Spleen (tissue), 11 donors: ENCODE data around the gene VWA5B2. TPM values are rescaled to one million over a fixed set of nuclear protein-coding genes. Genes with fewer than 3 reads are reported as not detected.

ENCODE experiments used
- DNase-seq: peaks from one replicate; pipeline ENCODE4 v3.0.0-alpha.2; 2020
- H3K27ac ChIP-seq, 8 donors: fragments of 200-600 bp; sonication (generic) in 7 of 8; 1 replicate in 4 of 8; 2 replicates in 4 of 8; pipeline versions ENCODE4 v1.5.0 to v1.8.0; 2016 to 2021; ENCODE audit warnings: inconsistent platforms in 4 of 8, mild to moderate bottlenecking in 4 of 8, moderate library complexity in 1 of 8
- H3K27me3 ChIP-seq, 7 donors: fragments of 200-600 bp; sonication (generic) in 6 of 7; replicated peaks in 1 of 7; 1 replicate in 4 of 7; 2 replicates in 3 of 7; pipeline versions ENCODE4 v1.5.0 to v1.8.0; 2016 to 2021; ENCODE audit warnings: inconsistent platforms in 3 of 7, mild to moderate bottlenecking in 1 of 7
- H3K36me3 ChIP-seq, 6 donors: fragments of 200-600 bp; sonication (generic) in 5 of 6; 1 replicate in 4 of 6; 2 replicates in 2 of 6; pipeline versions ENCODE4 v1.5.0 to v1.8.0; 2016 to 2021; ENCODE audit warnings: inconsistent platforms in 2 of 6
- H3K4me1 ChIP-seq, 6 donors: fragments of 200-600 bp; sonication (generic) in 5 of 6; 1 replicate in 3 of 6; 2 replicates in 3 of 6; pipeline versions ENCODE4 v1.5.0 to v1.8.0; 2016 to 2021; ENCODE audit warnings: inconsistent platforms in 3 of 6
- H3K4me3 ChIP-seq, 8 donors: fragments of 200-600 bp; sonication (generic) in 7 of 8; 1 replicate in 4 of 8; 2 replicates in 4 of 8; pipeline versions ENCODE4 v1.5.0 to v1.8.0; 2016 to 2021; ENCODE audit warnings: inconsistent platforms in 4 of 8, mild to moderate bottlenecking in 4 of 8, moderate library complexity in 2 of 8
- H3K9me3 ChIP-seq, 8 donors: fragments of 200-600 bp; sonication (generic) in 7 of 8; 1 replicate in 4 of 8; 2 replicates in 4 of 8; pipeline versions ENCODE4 v1.5.0 to v1.8.0; 2016 to 2021; ENCODE audit warnings: inconsistent platforms in 4 of 8
- POLR2A ChIP-seq, 3 donors: fragments of 450-650 bp; IDR thresholded peaks; one replicate each; pipeline ENCODE4 v1.5.1; 2017; ENCODE audit warnings: antibody characterized with exemption in 3 of 3, mild to moderate bottlenecking in 1 of 3
- POLR2AphosphoS5 ChIP-seq, 3 donors: sonication (generic); formaldehyde crosslinking; IDR thresholded peaks; one replicate each; pipeline ENCODE4 v1.5.1; 2017; ENCODE audit warnings: antibody characterized with exemption in 3 of 3
- WGBS, 5 donors: extraction: QIAGEN DNeasy Blood & Tissue Kit in 3 of 5; methylation state at CpG; one replicate each; pipeline versions ENCODE4 v1.1.5 to v1.1.7; 2013 to 2018; 5-methylcytosine and 5-hydroxymethylcytosine counted together
- intact Hi-C: fragments of 100-400 bp; cut with DNase I; formaldehyde crosslinking; loops from one replicate; pipeline ENCODE4 v1.15.0; 2023; ENCODE audit warnings: low total_unique reads
- polyA plus RNA-seq, 3 donors: library from polyadenylated mRNA; stranded (reverse); fragments of 200-250 nt; gene quantifications; one replicate each; pipeline ENCODE4 v1.2.1, GENCODE V29; 2013
- total RNA-seq, 7 donors: library from RNA; depleted of rRNA in 3 of 7; stranded (reverse); fragments of >200 nt in 3 of 7; fragmentation: NEBNext Ultra II Directional in 4 of 7; extraction: Animal tissue kit (Norgen Biotek cat#: 25700) in 4 of 7; gene quantifications; one replicate each; pipeline versions ENCODE4 v1.1.0 to v1.2.1, GENCODE V29; 2016 to 2021
- TF ChIP-seq, protein P1 (sequence below), 11 experiments: fragments of 200-600 bp in 7 of 11; fragments of 450-650 bp in 4 of 11; sonication (generic) in 4 of 11; IDR thresholded peaks in 8 of 11; conservative IDR thresholded peaks in 3 of 11; 1 replicate in 7 of 11; 2 replicates in 4 of 11; pipeline versions ENCODE4 v1.4.0 to v1.8.0; 2016 to 2021; ENCODE audit warnings: antibody characterized with exemption in 11 of 11, inconsistent platforms in 4 of 11, mild to moderate bottlenecking in 1 of 11
- donor health status: healthy with polysubstance abuse.
- donor health status: DM: no; HTN: no; CAD: no; lungs with moderate emphysema.
- donor health status: DM: no; HTN: no; CAD: no.
- donor health status: Bipolar disorder and iron deficiency.
- donor health status: healthy.
- donor health status: DM: no; HTN: no; CAD: no.
- donor health status: DM: yes; HTN: yes; CAD: no.

Gene VWA5B2
- total and polyA plus RNA-seq, 10 donors: 0.02 to 0.68 (median 0.08) TPM; not detected in 5

DNA sequence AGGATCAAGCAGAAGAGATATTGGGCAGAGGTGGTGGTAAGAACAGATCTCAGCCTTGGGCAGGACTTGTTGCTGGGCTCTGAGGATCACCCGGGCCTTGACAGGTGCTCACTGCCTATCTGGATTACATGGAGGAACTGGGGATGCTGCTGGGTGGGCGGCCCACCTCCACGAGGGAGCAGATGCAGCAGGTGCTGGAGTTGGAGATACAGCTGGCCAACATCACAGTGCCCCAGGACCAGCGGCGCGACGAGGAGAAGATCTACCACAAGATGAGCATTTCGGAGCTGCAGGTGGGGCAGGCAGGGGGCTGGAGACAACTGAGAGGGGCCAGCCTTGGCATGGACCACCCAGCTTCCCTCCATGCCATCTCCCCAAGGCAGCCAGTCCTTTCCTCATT lies 54.3 kb downstream of the VWA5B2 start:
- no peak overlapping the region for H3K27ac ChIP-seq
- no peak overlapping the region for H3K4me3 ChIP-seq
- H3K9me3 ChIP-seq: no peaks in the 10 kb centered on the region
- intact Hi-C loops: no loop called here
- TF ChIP-seq POLR2AphosphoS5 (IDR thresholded peaks at IDR 0.05): no peak
- TF ChIP-seq, protein P1, sequence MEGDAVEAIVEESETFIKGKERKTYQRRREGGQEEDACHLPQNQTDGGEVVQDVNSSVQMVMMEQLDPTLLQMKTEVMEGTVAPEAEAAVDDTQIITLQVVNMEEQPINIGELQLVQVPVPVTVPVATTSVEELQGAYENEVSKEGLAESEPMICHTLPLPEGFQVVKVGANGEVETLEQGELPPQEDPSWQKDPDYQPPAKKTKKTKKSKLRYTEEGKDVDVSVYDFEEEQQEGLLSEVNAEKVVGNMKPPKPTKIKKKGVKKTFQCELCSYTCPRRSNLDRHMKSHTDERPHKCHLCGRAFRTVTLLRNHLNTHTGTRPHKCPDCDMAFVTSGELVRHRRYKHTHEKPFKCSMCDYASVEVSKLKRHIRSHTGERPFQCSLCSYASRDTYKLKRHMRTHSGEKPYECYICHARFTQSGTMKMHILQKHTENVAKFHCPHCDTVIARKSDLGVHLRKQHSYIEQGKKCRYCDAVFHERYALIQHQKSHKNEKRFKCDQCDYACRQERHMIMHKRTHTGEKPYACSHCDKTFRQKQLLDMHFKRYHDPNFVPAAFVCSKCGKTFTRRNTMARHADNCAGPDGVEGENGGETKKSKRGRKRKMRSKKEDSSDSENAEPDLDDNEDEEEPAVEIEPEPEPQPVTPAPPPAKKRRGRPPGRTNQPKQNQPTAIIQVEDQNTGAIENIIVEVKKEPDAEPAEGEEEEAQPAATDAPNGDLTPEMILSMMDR (IDR thresholded peaks at IDR 0.05 in 8 of 11, conservative IDR thresholded peaks at IDR 0.05 in 3 of 11): no peak
- TF ChIP-seq POLR2A (IDR thresholded peaks at IDR 0.05): no peak
- no peaks in the 10 kb centered on the region for H3K4me1 ChIP-seq
- H3K36me3 ChIP-seq: no peaks in the 10 kb centered on the region
- H3K27me3 ChIP-seq: peaks cover 0 to 28% (median 3%) of the 10 kb centered on the region in 7 donors
- 88 to 93% (median 89%) methylated on average over 8 of the region's 8 CpGs for WGBS, 5 donors
- no peak for DNase-seq

DNA sequence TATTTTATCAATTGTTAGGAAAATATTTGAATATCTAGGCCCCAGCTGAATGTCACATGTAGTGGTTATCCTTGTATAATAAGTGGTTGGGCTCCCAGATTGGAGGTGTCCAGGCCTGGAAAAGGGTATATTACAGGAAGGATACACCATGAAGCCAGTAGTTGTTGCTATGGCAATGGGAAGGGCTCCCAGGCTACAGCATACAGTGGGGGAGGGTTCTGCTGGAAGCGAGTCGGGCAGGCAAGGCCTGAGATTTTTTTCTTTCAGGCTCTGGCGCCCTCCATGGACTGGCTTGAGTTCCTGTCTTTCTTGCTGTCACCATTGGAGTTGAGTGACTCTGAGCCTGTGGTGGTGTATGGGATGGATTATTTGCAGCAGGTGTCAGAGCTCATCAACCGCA lies 55.3 kb downstream of the VWA5B2 start:
- H3K9me3 ChIP-seq: no peaks in the 10 kb centered on the region

DNA sequence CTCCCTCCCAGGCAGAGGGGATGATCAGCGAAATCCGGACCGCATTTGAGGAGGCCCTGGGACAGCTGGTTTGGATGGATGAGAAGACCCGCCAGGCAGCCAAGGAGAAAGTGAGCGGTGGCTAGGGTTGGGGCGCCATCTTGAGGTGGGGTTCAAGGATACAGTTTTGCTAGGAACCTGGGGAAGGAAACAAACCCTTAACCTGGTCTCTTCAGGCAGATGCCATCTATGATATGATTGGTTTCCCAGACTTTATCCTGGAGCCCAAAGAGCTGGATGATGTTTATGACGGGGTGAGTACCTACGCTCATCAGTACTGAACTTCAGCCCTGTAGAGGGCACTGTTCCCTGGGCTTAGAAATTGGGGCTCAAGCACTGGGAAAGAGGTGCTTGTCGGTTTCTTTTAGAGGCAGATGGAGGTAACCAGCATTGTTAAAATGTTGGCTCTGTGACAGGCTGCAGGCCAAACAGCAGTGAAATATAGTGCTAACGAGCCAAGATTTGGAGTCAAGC lies 60.1 kb downstream of the VWA5B2 start:
- no peak for TF ChIP-seq POLR2AphosphoS5 (IDR thresholded peaks at IDR 0.05)
- TF ChIP-seq, protein P1 (IDR thresholded peaks at IDR 0.05 in 8 of 11, conservative IDR thresholded peaks at IDR 0.05 in 3 of 11): peak in 9 of 11 experiments; percentile 22 to 70 (median 42)
- peaks cover 0 to 52% (median 3%) of the 10 kb centered on the region in 7 donors for H3K27me3 ChIP-seq
- DNase-seq: no peak
- intact Hi-C loops: no loop called here
- no peak overlapping the region for H3K27ac ChIP-seq
- no peak overlapping the region for H3K4me3 ChIP-seq
- no peaks in the 10 kb centered on the region for H3K4me1 ChIP-seq
- no peaks in the 10 kb centered on the region for H3K9me3 ChIP-seq
- no peaks in the 10 kb centered on the region for H3K36me3 ChIP-seq
- 12 to 16% (median 14%) methylated on average over 10 of the region's 10 CpGs for WGBS, 5 donors

More for the DNA sequence above, 55.3 kb downstream of the VWA5B2 start:
- DNase-seq: no peak
- WGBS, 5 donors: 28 to 40% (median 32%) methylated on average over 3 to 4 of the region's 4 CpGs
- Histone ChIP-seq H3K27ac (no peak overlapping the region), H3K4me1 (no peaks in the 10 kb centered on the region), H3K27me3 (peaks cover 0 to 34% (median 3%) of the 10 kb centered on the region in 7 donors), H3K4me3 (no peak overlapping the region), H3K36me3 (no peaks in the 10 kb centered on the region)
- intact Hi-C loops: no loop called here
- TF ChIP-seq POLR2AphosphoS5 (IDR thresholded peaks at IDR 0.05): no peak
- TF ChIP-seq POLR2A (IDR thresholded peaks at IDR 0.05): no peak
- TF ChIP-seq, protein P1 (IDR thresholded peaks at IDR 0.05 in 8 of 11, conservative IDR thresholded peaks at IDR 0.05 in 3 of 11): no peak

DNA sequence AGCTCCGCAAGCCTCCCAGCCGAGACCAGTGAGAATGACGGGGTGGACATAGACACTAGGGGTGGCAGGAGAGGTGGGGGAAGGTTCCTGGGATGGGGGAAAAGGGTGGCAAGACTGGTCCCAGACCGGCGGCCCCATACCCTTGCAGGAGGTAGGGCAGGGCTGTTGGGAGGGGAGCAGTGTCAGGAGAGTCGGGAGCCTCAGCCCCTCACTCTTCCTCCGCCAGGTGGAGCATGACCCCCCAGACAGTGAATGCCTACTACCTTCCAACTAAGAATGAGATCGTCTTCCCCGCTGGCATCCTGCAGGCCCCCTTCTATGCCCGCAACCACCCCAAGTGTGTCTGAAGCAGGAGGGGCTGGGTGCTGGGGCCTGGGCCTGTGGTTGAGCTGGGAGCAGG lies 60.9 kb downstream of the VWA5B2 start:
- Histone ChIP-seq H3K9me3 (no peaks in the 10 kb centered on the region), H3K4me3 (no peak overlapping the region), H3K36me3 (no peaks in the 10 kb centered on the region), H3K27me3 (peaks cover 0 to 47% (median 3%) of the 10 kb centered on the region in 7 donors), H3K27ac (no peak overlapping the region), H3K4me1 (no peaks in the 10 kb centered on the region)
- intact Hi-C loops: no loop called here
- 77 to 91% (median 86%) methylated on average over 7 to 10 of the region's 10 CpGs for WGBS, 5 donors
- no peak for DNase-seq
- TF ChIP-seq POLR2AphosphoS5 (IDR thresholded peaks at IDR 0.05) (no peak), POLR2A (IDR thresholded peaks at IDR 0.05) (no peak)
- TF ChIP-seq, protein P1 (IDR thresholded peaks at IDR 0.05 in 8 of 11, conservative IDR thresholded peaks at IDR 0.05 in 3 of 11): no peak
